Activated CD8-positive, alpha-beta T cell treated with anti-CD3 and anti-CD28 coated beads for 36 hours (primary cell): ENCODE data around the gene HCFC1. TPM values are rescaled to one million over a fixed set of nuclear protein-coding genes. Genes with fewer than 3 reads are reported as not detected.
A peak's percentile ranks its signal among the peaks of the same experiment; 100 is the strongest.

Experiments used
- ATAC-seq: fragments of 200-7000 bp; cut with Tn5 transposase; one replicate; pipeline ENCODE4 v1.10.0; 2021; ENCODE audit warnings: mild to moderate bottlenecking, moderate library complexity
- CTCF ChIA-PET: fragments of 350-600 bp; sonication (Branson Sonifier 250); formaldehyde crosslinking; loops from one replicate; lab custom pipeline; 2021; ENCODE audit warnings: antibody characterized with exemption; lab: Charles Lee
- POLR2A ChIA-PET: fragments of 350-600 bp; sonication (Branson Sonifier 250); formaldehyde crosslinking; loops from one replicate; lab custom pipeline; 2021; ENCODE audit warnings: antibody characterized with exemption; lab: Charles Lee
- DNase-seq: peaks from one replicate; pipeline ENCODE4 v3.0.0-alpha.2; 2020
- H3K27ac Mint-ChIP-seq: one replicate; pipeline ENCODE4 v1.8.0; 2021; ENCODE audit warnings: mild to moderate bottlenecking, mixed read lengths
- H3K27me3 Mint-ChIP-seq: one replicate; pipeline ENCODE4 v1.8.0; 2021; ENCODE audit warnings: mixed read lengths
- H3K36me3 Mint-ChIP-seq: one replicate; pipeline ENCODE4 v1.8.0; 2021; ENCODE audit warnings: low read depth, mixed read lengths
- H3K4me1 Mint-ChIP-seq: one replicate; pipeline ENCODE4 v1.8.0; 2021; ENCODE audit warnings: low read depth, mixed read lengths
- H3K4me3 Mint-ChIP-seq: one replicate; pipeline ENCODE4 v1.8.0; 2021; ENCODE audit warnings: mild to moderate bottlenecking, moderate library complexity, mixed read lengths
- H3K9me3 Mint-ChIP-seq: one replicate; pipeline ENCODE4 v1.8.0; 2021; ENCODE audit warnings: mixed read lengths
- CTCF ChIP-seq: fragments of 200-600 bp; IDR thresholded peaks from one replicate; pipeline ENCODE4 v1.8.0; 2022; ENCODE audit warnings: antibody characterized with exemption, mild to moderate bottlenecking
- intact Hi-C: fragments of 100-400 bp; cut with micrococcal nuclease; formaldehyde crosslinking; loops from one replicate; pipeline ENCODE4 v1.10.0; 2022
- total RNA-seq, 2 experiments: library from RNA; stranded (reverse); gene quantifications; one replicate each; pipeline ENCODE4 v1.2.3, GENCODE V29; 2021

The HCFC1 gene
- total RNA-seq, 2 experiments from 2014 or later = 115 to 116 TPM

GRCh38 chrX:153937056-153937455 lies 34.6 kb downstream of the HCFC1 start:
- ChIA-PET CTCF (interaction anchor here (1.8 kb wide), 1 partner anchor 10 kb away, joined by 4 read pairs; no protein-coding TSS in a partner anchor), POLR2A (interaction anchor here (3.9 to 8.0 kb wide), 2 partner anchors 11 kb away, joined by 28 to 52 read pairs; partner anchors contain the start of gene ARHGAP4)
- Mint-ChIP-seq H3K9me3 (no peaks in the 10 kb centered on the region), H3K27me3 (no peaks in the 10 kb centered on the region), H3K27ac (no peak overlapping the region), H3K4me1 (peaks cover 33% of the 10 kb centered on the region), H3K36me3 (peaks cover 16% of the 10 kb centered on the region), H3K4me3 (no peak overlapping the region)
- DNase-seq = no peak
- no peak for TF ChIP-seq CTCF
- no peak for ATAC-seq
- intact Hi-C loops = no loop called here

- DNase-seq (no peak), ATAC-seq (peak; percentile 8)
- Mint-ChIP-seq H3K9me3 (no peaks in the 10 kb centered on the region), H3K27ac (peak overlapping the region; percentile 68), H3K4me3 (peak overlapping the region; percentile 68), H3K4me1 (peaks cover 42% of the 10 kb centered on the region), H3K36me3 (peaks cover 24% of the 10 kb centered on the region), H3K27me3 (no peaks in the 10 kb centered on the region)
- intact Hi-C loops = no loop called here
- no peak for TF ChIP-seq CTCF
- POLR2A ChIA-PET = interaction anchor here (1.0 to 8.0 kb wide), 5 partner anchors 9 to 32 kb away, joined by 3 to 52 read pairs (median 5); no protein-coding TSS in a partner anchor
- CTCF ChIA-PET = interaction anchor here (0.9 to 1.8 kb wide), 3 partner anchors 12 to 33 kb away, joined by 3 to 5 read pairs (median 4); no protein-coding TSS in a partner anchor
Observed at GRCh38 chrX:153935326-153935851, 36.2 kb downstream of the HCFC1 start.

- peak; percentile 87 for ATAC-seq
- CTCF ChIA-PET = interaction anchor here (0.7 to 1.7 kb wide), 4 partner anchors 11 to 33 kb away, joined by 3 to 7 read pairs (median 4); no protein-coding TSS in a partner anchor
- no peaks in the 10 kb centered on the region for H3K9me3 Mint-ChIP-seq
- POLR2A ChIA-PET = interaction anchor here (1.3 to 8.0 kb wide), 6 partner anchors 10 to 36 kb away, joined by 3 to 52 read pairs (median 5); partner anchors contain the start of gene HCFC1
- TF ChIP-seq CTCF = no peak
- no peaks in the 10 kb centered on the region for H3K27me3 Mint-ChIP-seq
- peak within 1 kb of the TSS; percentile 78 for H3K27ac Mint-ChIP-seq
- peaks cover 24% of the 10 kb centered on the region for H3K36me3 Mint-ChIP-seq
- intact Hi-C loops = no loop called here
- H3K4me3 Mint-ChIP-seq = peak within 1 kb of the TSS; percentile 88
- DNase-seq = peak; percentile 64
- H3K4me1 Mint-ChIP-seq = peaks cover 39% of the 10 kb centered on the region
Observed at GRCh38 chrX:153934762-153935325, 36.8 kb downstream of the HCFC1 start, which contains the start of gene NAA10. TSS of gene NAA10 (minus strand) at chrX:153935037. CDS start at chrX:153934904, 133 bp downstream.

GRCh38 chrX:153934148-153934761 lies 37.4 kb downstream of the HCFC1 start:
- H3K27me3 Mint-ChIP-seq = no peaks in the 10 kb centered on the region
- peak overlapping the region; percentile 88 for H3K4me3 Mint-ChIP-seq
- ChIA-PET CTCF (interaction anchor here (0.7 to 1.7 kb wide), 3 partner anchors 13 to 34 kb away, joined by 3 to 7 read pairs (median 5); no protein-coding TSS in a partner anchor), POLR2A (interaction anchor here (0.6 to 8.0 kb wide), 8 partner anchors 9 to 216 kb away, joined by 3 to 52 read pairs (median 4); partner anchors contain the start of gene HCFC1)
- H3K4me1 Mint-ChIP-seq = peaks cover 34% of the 10 kb centered on the region
- peak overlapping the region; percentile 78 for H3K27ac Mint-ChIP-seq
- ATAC-seq (no peak), DNase-seq (no peak)
- peaks cover 26% of the 10 kb centered on the region for H3K36me3 Mint-ChIP-seq
- H3K9me3 Mint-ChIP-seq = no peaks in the 10 kb centered on the region
- intact Hi-C loops = no loop called here
- TF ChIP-seq CTCF = no peak
